GM18868 (cell line): ENCODE results near the gene NR1D1.

Experiments used
- ATAC-seq: cut with Tn5 transposase; IDR thresholded peaks from one replicate; pipeline ENCODE4 v1.9.1; 2021; ENCODE audit warnings: mild to moderate bottlenecking, moderate library complexity; ENCODE audit not compliant: unreplicated experiment

NR1D1 gene

GRCh38 chr17:40111221-40112128 lies 11.1 kb upstream of the NR1D1 start:
- ATAC-seq, result peak; percentile 42

GRCh38 chr17:40110026-40110845 lies 9.8 kb upstream of the NR1D1 start:
- no peak for ATAC-seq

- ATAC-seq, result no peak
These were observed 8.8 kb upstream of the NR1D1 start for GRCh38 chr17:40108970-40109824.

- ATAC-seq, result no peak
These were observed 7.3 kb upstream of the NR1D1 start for GRCh38 chr17:40107522-40108174.

- ATAC-seq, result no peak
These were observed 6.6 kb upstream of the NR1D1 start for GRCh38 chr17:40106760-40107521.

GRCh38 chr17:40105861-40106759 lies 5.7 kb upstream of the NR1D1 start:
- ATAC-seq, result no peak

- no peak for ATAC-seq
These were observed 4.5 kb upstream of the NR1D1 start for GRCh38 chr17:40104594-40105486.

GRCh38 chr17:40103688-40104087 lies 3.3 kb upstream of the NR1D1 start:
- no peak for ATAC-seq

GRCh38 chr17:40103071-40103661 lies 2.8 kb upstream of the NR1D1 start:
- ATAC-seq, result no peak

GRCh38 chr17:40101367-40102210 lies 1.2 kb upstream of the NR1D1 start:
- ATAC-seq, result no peak

- no peak for ATAC-seq
These were observed 429 bp upstream of the NR1D1 start for GRCh38 chr17:40100669-40101366.

GRCh38 chr17:40099619-40100418 lies 570 bp downstream of the NR1D1 start:
- no peak for ATAC-seq

GRCh38 chr17:40098846-40099618 lies 1.4 kb downstream of the NR1D1 start:
- peak; percentile 65 for ATAC-seq
